Measurements from ENCODE around the gene NRXN3.

Gene NRXN3

GRCh38 chr14:79708426-79709388 is 1538.5 kb downstream of the NRXN3 start:
- H3K4me1 ChIP-seq (ENCODE audit: control insufficient read depth, insufficient read depth, low read length), result no peaks in the 10 kb centered on the region
- no peak overlapping the region for H3K9ac ChIP-seq (ENCODE audit: low read length)
- no peaks in the 10 kb centered on the region for H3K9me3 ChIP-seq (ENCODE audit: control insufficient read depth, low read length)
- no peaks in the 10 kb centered on the region for H3K27me3 ChIP-seq (ENCODE audit: control insufficient read depth, insufficient read depth, low read length)
- H3K4me3 ChIP-seq (ENCODE audit: low read length), result no peak overlapping the region
- H3K36me3 ChIP-seq (ENCODE audit: control insufficient read depth, insufficient read depth, low read length), result no peaks in the 10 kb centered on the region

DNA sequence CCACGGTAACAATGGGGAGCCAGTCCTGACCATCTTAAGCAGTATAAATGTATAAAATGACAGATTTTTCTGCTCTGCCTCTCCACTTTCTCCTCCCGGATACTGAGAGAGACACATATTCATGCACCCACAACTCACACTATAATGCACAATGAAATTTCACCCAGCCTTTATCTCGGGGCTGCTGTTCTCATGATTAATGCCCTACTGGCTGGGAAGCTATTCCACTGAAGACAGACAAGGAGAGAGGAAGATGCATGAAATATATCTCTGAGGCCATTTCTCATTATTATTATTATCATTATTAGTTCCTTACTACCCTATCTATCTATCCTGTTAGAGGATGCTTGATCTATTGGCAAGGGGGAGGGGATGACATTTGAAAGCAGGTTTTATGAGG is 1539.4 kb downstream of the NRXN3 start:
- Histone ChIP-seq H3K9me3 (ENCODE audit: control insufficient read depth, low read length) (no peaks in the 10 kb centered on the region), H3K36me3 (ENCODE audit: control insufficient read depth, insufficient read depth, low read length) (no peaks in the 10 kb centered on the region), H3K4me1 (ENCODE audit: control insufficient read depth, insufficient read depth, low read length) (no peaks in the 10 kb centered on the region), H3K4me3 (ENCODE audit: low read length) (no peak overlapping the region), H3K27me3 (ENCODE audit: control insufficient read depth, insufficient read depth, low read length) (no peaks in the 10 kb centered on the region), H3K9ac (ENCODE audit: low read length) (no peak overlapping the region)

- H3K9ac ChIP-seq (ENCODE audit: low read length), result no peak overlapping the region
- no peaks in the 10 kb centered on the region for H3K9me3 ChIP-seq (ENCODE audit: control insufficient read depth, low read length)
- no peaks in the 10 kb centered on the region for H3K4me1 ChIP-seq (ENCODE audit: control insufficient read depth, insufficient read depth, low read length)
- H3K36me3 ChIP-seq (ENCODE audit: control insufficient read depth, insufficient read depth, low read length), result no peaks in the 10 kb centered on the region
- no peaks in the 10 kb centered on the region for H3K27me3 ChIP-seq (ENCODE audit: control insufficient read depth, insufficient read depth, low read length)
- H3K4me3 ChIP-seq (ENCODE audit: low read length), result no peak overlapping the region
Observed at GRCh38 chr14:79712302-79712950, 1542.3 kb downstream of the NRXN3 start.

GRCh38 chr14:79721399-79722084 is 1551.4 kb downstream of the NRXN3 start:
- no peaks in the 10 kb centered on the region for H3K9me3 ChIP-seq (ENCODE audit: control insufficient read depth, low read length)
- H3K9ac ChIP-seq (ENCODE audit: low read length), result no peak overlapping the region
- H3K4me1 ChIP-seq (ENCODE audit: control insufficient read depth, insufficient read depth, low read length), result no peaks in the 10 kb centered on the region
- H3K36me3 ChIP-seq (ENCODE audit: control insufficient read depth, insufficient read depth, low read length), result no peaks in the 10 kb centered on the region
- H3K4me3 ChIP-seq (ENCODE audit: low read length), result no peak overlapping the region
- H3K27me3 ChIP-seq (ENCODE audit: control insufficient read depth, insufficient read depth, low read length), result no peaks in the 10 kb centered on the region

GRCh38 chr14:79724934-79725717 is 1555.0 kb downstream of the NRXN3 start:
- no peak overlapping the region for H3K9ac ChIP-seq (ENCODE audit: low read length)
- H3K36me3 ChIP-seq (ENCODE audit: control insufficient read depth, insufficient read depth, low read length), result no peaks in the 10 kb centered on the region
- H3K4me3 ChIP-seq (ENCODE audit: low read length), result no peak overlapping the region
- H3K9me3 ChIP-seq (ENCODE audit: control insufficient read depth, low read length), result no peaks in the 10 kb centered on the region
- no peaks in the 10 kb centered on the region for H3K4me1 ChIP-seq (ENCODE audit: control insufficient read depth, insufficient read depth, low read length)
- H3K27me3 ChIP-seq (ENCODE audit: control insufficient read depth, insufficient read depth, low read length), result no peaks in the 10 kb centered on the region

DNA sequence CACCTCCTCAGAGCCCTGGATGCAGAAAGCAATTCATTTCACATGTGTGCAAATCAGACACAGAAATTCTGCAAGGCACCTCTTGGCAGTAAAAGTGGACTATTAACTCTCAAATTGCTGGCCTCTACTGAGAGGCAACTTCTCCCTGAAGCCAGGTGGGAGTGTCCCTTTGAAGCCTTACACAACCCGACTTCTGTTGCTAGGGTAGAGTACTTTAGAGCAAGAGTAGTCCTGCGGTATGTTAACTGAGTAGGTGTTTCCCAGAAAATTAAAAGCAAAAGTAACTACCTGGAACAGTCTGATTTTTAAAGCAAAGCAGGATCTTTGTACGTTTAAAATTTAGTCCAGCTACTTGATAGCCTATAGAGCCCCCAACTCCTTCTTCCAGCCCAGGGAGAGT is 1557.7 kb downstream of the NRXN3 start:
- no peaks in the 10 kb centered on the region for H3K4me1 ChIP-seq (ENCODE audit: control insufficient read depth, insufficient read depth, low read length)
- H3K9me3 ChIP-seq (ENCODE audit: control insufficient read depth, low read length), result no peaks in the 10 kb centered on the region
- no peak overlapping the region for H3K4me3 ChIP-seq (ENCODE audit: low read length)
- H3K36me3 ChIP-seq (ENCODE audit: control insufficient read depth, insufficient read depth, low read length), result no peaks in the 10 kb centered on the region
- H3K27me3 ChIP-seq (ENCODE audit: control insufficient read depth, insufficient read depth, low read length), result no peaks in the 10 kb centered on the region
- H3K9ac ChIP-seq (ENCODE audit: low read length), result no peak overlapping the region

GRCh38 chr14:79728331-79728730 is 1558.2 kb downstream of the NRXN3 start:
- H3K9me3 ChIP-seq (ENCODE audit: control insufficient read depth, low read length), result no peaks in the 10 kb centered on the region

GRCh38 chr14:79729731-79730130 is 1559.6 kb downstream of the NRXN3 start:
- Histone ChIP-seq H3K27me3 (ENCODE audit: control insufficient read depth, insufficient read depth, low read length) (no peaks in the 10 kb centered on the region), H3K9ac (ENCODE audit: low read length) (no peak overlapping the region), H3K4me3 (ENCODE audit: low read length) (no peak overlapping the region), H3K36me3 (ENCODE audit: control insufficient read depth, insufficient read depth, low read length) (no peaks in the 10 kb centered on the region), H3K9me3 (ENCODE audit: control insufficient read depth, low read length) (no peaks in the 10 kb centered on the region), H3K4me1 (ENCODE audit: control insufficient read depth, insufficient read depth, low read length) (no peaks in the 10 kb centered on the region)

More at GRCh38 chr14:79728331-79728730, 1558.2 kb downstream of the NRXN3 start:
- Histone ChIP-seq H3K4me3 (ENCODE audit: low read length) (no peak overlapping the region), H3K9ac (ENCODE audit: low read length) (no peak overlapping the region), H3K27me3 (ENCODE audit: control insufficient read depth, insufficient read depth, low read length) (no peaks in the 10 kb centered on the region), H3K36me3 (ENCODE audit: control insufficient read depth, insufficient read depth, low read length) (no peaks in the 10 kb centered on the region), H3K4me1 (ENCODE audit: control insufficient read depth, insufficient read depth, low read length) (no peaks in the 10 kb centered on the region)

DNA sequence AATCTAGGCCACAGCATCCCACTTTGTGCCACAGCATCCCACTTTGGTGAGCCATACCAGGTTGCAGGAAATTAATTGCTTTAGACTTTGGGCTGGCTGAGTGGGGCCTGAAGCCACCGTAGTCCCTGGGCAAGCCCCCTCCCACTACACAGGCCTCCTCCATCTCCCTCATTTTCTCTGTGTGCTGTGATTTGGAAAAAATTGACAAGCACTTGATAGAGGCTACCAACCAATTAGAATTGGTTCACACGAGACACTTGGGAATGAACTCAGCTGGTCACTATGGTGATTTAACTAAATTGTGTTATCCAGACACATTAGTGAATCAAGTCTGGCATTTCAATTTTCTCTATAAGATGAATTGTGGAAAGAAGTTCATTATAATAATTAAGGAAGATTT is 1560.0 kb downstream of the NRXN3 start:
- H3K4me3 ChIP-seq (ENCODE audit: low read length), result no peak overlapping the region
- no peaks in the 10 kb centered on the region for H3K9me3 ChIP-seq (ENCODE audit: control insufficient read depth, low read length)
- H3K27me3 ChIP-seq (ENCODE audit: control insufficient read depth, insufficient read depth, low read length), result no peaks in the 10 kb centered on the region
- H3K36me3 ChIP-seq (ENCODE audit: control insufficient read depth, insufficient read depth, low read length), result no peaks in the 10 kb centered on the region
- no peak overlapping the region for H3K9ac ChIP-seq (ENCODE audit: low read length)
- H3K4me1 ChIP-seq (ENCODE audit: control insufficient read depth, insufficient read depth, low read length), result no peaks in the 10 kb centered on the region

DNA sequence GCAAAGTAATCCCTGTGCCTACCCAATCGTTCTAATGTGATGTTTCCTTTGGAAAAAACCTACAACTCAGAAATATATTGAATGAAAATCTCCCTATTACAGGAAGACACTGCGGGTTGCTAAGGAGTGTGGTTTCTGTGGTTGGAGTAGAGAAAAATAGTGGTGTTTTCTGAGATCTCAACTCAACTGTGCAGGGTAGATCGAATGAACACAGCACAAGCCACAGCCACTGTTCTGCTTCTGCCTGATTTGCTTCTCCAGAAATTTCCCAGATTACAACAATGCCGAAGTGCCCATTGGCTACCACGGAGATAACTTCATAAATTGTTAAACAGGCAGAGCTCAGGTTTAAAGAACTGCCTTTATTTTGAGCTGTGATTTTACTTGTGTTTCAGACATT is 1560.8 kb downstream of the NRXN3 start:
- no peaks in the 10 kb centered on the region for H3K27me3 ChIP-seq (ENCODE audit: control insufficient read depth, insufficient read depth, low read length)
- H3K4me3 ChIP-seq (ENCODE audit: low read length), result no peak overlapping the region
- H3K9me3 ChIP-seq (ENCODE audit: control insufficient read depth, low read length), result no peaks in the 10 kb centered on the region
- no peaks in the 10 kb centered on the region for H3K4me1 ChIP-seq (ENCODE audit: control insufficient read depth, insufficient read depth, low read length)
- H3K9ac ChIP-seq (ENCODE audit: low read length), result no peak overlapping the region
- H3K36me3 ChIP-seq (ENCODE audit: control insufficient read depth, insufficient read depth, low read length), result no peaks in the 10 kb centered on the region

- Histone ChIP-seq H3K9ac (ENCODE audit: low read length) (no peak overlapping the region), H3K36me3 (ENCODE audit: control insufficient read depth, insufficient read depth, low read length) (no peaks in the 10 kb centered on the region), H3K27me3 (ENCODE audit: control insufficient read depth, insufficient read depth, low read length) (no peaks in the 10 kb centered on the region), H3K4me3 (ENCODE audit: low read length) (no peak overlapping the region), H3K4me1 (ENCODE audit: control insufficient read depth, insufficient read depth, low read length) (no peaks in the 10 kb centered on the region), H3K9me3 (ENCODE audit: control insufficient read depth, low read length) (no peaks in the 10 kb centered on the region)
Observed at GRCh38 chr14:79732911-79733655, 1562.9 kb downstream of the NRXN3 start.

Measured in mucosa of stomach (tissue), 1 donor.